SW480 (cell line): ENCODE data around the gene KIFC1.

Source experiments
- DNase-seq: peaks from one replicate; pipeline ENCODE4 v3.0.0-alpha.2; 2016; ENCODE audit warnings: low spot score

The KIFC1 gene

GRCh38 chr6:33426590-33427511 lies 35.2 kb downstream of the KIFC1 start:
- no peak for DNase-seq

- DNase-seq, result no peak
These were observed 36.1 kb downstream of the KIFC1 start for GRCh38 chr6:33427585-33428223.

GRCh38 chr6:33428224-33428965 lies 36.8 kb downstream of the KIFC1 start:
- DNase-seq, result peak; percentile 76

DNA sequence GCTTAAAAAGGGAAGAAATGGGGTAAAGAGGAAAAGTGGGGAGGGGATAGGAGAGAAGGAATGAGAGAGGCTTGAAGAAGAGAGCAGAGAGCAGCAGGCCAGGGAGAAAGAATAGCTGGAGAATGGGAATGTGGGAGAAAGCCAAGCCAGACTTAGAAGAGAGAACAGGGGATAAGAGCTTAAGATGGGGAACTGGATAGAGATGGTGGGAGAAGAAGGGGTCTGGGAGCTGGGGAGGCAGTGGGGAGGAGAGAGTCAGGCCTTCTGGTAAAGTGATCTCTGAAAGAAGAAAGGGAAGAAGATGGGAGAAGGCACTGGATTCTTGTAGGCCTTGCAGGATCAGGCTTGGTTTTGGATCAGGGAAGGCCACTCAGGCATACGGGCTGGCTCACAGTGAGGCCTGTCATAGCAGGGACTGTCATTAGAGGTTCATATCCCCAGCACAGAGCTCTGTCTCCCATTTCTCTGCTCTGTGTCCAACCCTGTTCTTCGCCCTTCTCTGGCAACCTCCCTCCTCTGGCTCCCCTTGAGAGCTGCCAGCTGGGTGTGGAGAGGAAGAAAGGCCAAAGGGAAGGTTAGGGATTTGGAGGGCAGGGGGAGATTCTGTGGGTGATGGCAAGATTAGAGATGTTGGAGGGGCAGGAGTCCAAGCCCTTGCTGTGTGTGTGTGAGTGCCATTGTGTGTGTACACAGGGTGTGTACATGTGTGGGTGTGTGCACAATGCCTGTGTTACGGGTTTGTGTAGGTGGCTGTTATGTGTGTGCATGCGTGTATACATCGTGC lies 37.5 kb downstream of the KIFC1 start:
- no peak for DNase-seq

GRCh38 chr6:33429750-33430052 lies 38.1 kb downstream of the KIFC1 start:
- DNase-seq, result no peak

DNA sequence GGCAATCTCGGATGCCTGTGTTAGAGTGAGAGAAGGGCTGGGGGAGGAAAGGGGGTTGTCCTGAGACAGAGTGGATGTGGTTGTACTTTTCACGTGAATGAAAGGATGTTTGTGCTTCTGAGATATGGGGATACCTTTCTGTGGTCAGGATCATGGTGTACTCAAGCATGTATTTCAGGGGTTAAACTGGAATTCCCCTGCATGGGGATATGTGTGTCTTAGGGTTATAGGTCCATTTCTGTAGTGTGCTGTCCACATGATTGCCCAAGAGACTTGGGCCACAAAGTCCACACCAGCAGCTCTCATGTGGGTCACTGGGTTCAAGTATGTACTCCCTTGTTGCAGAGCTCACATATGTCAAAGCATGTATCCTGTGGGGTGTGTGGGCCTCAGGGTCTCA lies 38.7 kb downstream of the KIFC1 start:
- no peak for DNase-seq

DNA sequence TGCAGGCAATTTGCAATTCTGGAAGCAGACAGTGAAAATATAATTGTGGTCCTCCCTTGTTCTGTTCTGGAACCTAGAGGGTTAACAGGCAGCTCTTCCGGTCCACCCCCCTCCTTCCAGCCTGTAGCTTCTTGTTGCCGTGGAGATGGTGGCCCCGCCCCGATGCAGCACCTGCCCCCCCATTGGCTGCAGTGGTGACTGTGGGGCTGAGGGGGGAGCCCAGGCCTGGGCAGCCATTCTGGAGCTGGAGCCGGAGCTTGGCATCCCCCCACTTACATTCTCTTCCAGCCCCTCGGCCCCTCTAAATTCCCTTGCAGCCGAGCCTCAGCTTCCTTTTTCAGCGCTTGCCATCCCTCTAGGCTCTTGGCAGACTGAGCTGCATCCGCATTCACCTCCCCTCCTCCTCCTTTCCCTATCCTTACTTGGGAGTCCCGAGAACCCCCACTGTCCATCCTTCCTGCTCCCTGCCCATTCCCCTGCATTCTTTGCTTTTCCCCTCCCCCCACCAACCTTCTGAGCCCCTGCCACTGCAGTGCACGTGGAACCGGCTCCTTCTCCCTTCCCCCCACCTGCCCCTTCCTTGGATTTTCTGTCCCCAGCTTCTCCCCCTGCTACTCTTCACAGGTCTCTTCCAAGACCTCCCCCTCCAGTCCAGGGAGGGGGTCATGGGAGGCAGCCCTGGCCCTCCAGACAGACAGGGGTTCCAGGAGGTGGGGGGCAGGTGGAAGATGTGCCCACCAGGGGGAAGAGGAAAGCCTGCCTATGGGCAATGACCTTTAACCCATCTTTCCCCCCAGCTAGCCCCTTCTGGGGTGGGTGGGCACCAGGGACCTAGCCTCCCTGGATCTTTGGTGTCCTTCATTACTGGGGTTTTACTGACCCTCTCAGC lies 39.6 kb downstream of the KIFC1 start:
- DNase-seq, result no peak

GRCh38 chr6:33431880-33432541 lies 40.4 kb downstream of the KIFC1 start:
- no peak for DNase-seq

DNA sequence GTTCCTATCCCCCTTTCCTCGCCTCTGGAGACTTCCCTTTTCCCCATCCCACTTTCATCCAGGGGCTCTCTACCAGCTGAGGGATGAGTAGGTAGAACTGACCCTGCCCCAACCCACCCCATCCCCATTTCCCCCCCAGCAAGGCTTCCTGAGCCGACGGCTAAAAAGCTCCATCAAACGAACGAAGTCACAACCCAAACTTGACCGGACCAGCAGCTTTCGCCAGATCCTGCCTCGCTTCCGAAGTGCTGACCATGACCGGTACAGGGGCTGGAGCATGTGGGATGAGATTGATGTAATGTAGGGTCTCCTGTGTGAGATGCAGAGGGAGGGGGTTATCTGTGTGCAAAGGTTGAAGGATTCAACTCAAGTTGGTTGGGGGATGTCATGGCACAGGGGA lies 40.9 kb downstream of the KIFC1 start:
- no peak for DNase-seq

GRCh38 chr6:33433001-33433543 lies 41.4 kb downstream of the KIFC1 start:
- no peak for DNase-seq

DNA sequence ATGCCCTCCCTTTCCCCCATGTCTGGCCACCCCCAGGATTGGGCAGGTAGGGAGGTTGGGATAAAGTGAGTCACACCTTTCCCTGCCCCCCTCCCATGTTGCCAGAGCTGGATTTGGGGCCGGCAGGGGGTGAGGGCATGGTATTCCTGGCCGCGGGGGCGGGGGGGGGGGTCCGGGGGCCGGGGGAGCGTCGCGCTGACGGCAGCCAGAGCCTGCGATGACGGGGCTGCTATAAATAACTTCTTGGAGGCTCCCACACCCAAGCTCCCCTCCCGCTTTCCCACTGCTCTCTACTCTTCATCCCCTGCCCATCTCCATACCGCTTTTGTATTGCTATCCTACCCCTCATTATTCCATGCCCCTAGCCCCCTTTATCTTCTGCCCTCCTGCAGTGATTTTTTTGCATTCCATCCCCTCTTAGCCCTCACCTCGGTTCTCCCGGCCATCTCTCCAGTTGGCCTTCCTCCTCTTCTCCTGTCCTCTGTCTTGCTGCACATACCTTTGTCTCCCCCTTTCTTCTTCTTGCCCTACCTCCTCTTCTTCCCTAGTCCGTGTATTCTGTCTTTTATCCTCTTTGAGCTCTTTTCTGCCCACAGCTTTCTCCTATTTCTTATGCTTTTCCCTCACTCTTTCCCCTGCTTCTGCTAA lies 42.0 kb downstream of the KIFC1 start:
- DNase-seq, result no peak

DNA sequence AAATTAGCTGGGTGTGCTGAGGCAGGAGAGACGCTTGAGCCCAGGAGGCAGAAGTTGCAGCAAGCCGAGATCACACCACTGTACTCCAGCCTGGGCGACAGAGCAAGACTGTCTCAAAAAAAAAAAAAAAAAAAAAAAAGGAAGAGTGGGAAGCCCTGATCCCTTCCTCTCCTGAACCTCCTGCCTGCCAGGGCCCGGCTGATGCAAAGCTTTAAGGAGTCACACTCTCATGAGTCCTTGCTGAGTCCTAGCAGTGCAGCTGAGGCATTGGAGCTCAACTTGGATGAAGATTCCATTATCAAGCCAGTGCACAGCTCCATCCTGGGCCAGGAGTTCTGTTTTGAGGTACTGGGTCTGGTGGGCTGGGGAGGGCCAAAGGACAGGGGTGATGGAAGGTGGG lies 43.3 kb downstream of the KIFC1 start:
- DNase-seq, result no peak

GRCh38 chr6:33437666-33438065 lies 46.0 kb downstream of the KIFC1 start:
- DNase-seq, result no peak

DNA sequence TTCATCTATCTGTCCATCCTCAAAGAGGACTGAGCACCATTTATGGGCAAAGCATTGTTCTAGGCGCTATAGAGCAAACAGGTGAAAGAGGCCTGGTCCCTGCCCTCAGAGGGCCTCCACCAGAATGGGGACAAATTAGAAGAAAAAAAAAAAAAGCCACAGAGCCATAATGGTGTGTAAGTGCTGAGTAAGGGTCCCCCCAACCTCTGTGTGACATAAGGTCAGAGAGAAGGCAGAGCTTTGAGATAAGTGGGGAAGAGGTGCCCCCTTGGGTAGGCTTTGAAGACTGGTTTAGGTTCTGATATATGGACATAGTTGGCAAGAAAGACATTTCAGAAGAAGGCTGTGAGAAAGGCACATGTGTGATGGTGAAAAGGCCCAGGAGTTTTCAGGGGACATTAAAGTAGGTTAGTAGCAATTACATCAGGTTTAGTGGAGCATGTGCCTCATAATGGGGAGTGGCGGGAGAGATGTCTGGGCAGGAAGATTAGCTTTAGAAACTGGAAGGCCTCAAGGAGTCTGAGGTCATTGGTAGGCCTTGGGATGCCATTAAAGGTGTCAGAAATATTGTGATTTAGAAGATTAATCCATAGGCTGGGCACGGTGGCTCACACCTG lies 47.5 kb downstream of the KIFC1 start:
- no peak for DNase-seq

GRCh38 chr6:33439956-33440648 lies 48.5 kb downstream of the KIFC1 start:
- no peak for DNase-seq

GRCh38 chr6:33440649-33441309 lies 49.2 kb downstream of the KIFC1 start:
- DNase-seq, result no peak

- no peak for DNase-seq
These were observed 49.8 kb downstream of the KIFC1 start for GRCh38 chr6:33441457-33441856.

GRCh38 chr6:33442283-33442682 lies 50.7 kb downstream of the KIFC1 start:
- no peak for DNase-seq
